ENCODE measurements around the gene SORL1.

SORL1 gene

GRCh38 chr11:121483805-121484480 is 31.8 kb downstream of the SORL1 start:
- no peak for TF ChIP-seq EP300 (IDR thresholded peaks at IDR 0.05; ENCODE audit: borderline replicate concordance)
- TF ChIP-seq TAF1 (IDR thresholded peaks at IDR 0.05; ENCODE audit: low read depth), result no peak
- no peak for TF ChIP-seq TEAD4 (IDR thresholded peaks at IDR 0.05)
- TF ChIP-seq ZBTB7A (IDR thresholded peaks at IDR 0.05; ENCODE audit: low read depth), result no peak
- no peak for TF ChIP-seq TCF12 (IDR thresholded peaks at IDR 0.05; ENCODE audit: low read depth)
- no peak for TF ChIP-seq MAX (IDR thresholded peaks at IDR 0.05)
- TF ChIP-seq FOXM1 (IDR thresholded peaks at IDR 0.05; ENCODE audit: borderline replicate concordance, low read depth), result no peak
- no peak for TF ChIP-seq CREB1 (IDR thresholded peaks at IDR 0.05; ENCODE audit: low read depth)
- TF ChIP-seq REST (IDR thresholded peaks at IDR 0.05; ENCODE audit: low read depth), result no peak
- no peak for TF ChIP-seq RAD21 (IDR thresholded peaks at IDR 0.05; ENCODE audit: low read depth)
- TF ChIP-seq NFIC (IDR thresholded peaks at IDR 0.05), result no peak
- TF ChIP-seq CEBPB (IDR thresholded peaks at IDR 0.05), result no peak
- TF ChIP-seq EGR1 (IDR thresholded peaks at IDR 0.05), result no peak
- no peak for TF ChIP-seq YY1 (IDR thresholded peaks at IDR 0.05; ENCODE audit: low read depth)
- no peak for TF ChIP-seq USF1 (IDR thresholded peaks at IDR 0.05)

- TF ChIP-seq CEBPB (IDR thresholded peaks at IDR 0.05) (no peak), EGR1 (IDR thresholded peaks at IDR 0.05) (no peak), REST (IDR thresholded peaks at IDR 0.05; ENCODE audit: low read depth) (no peak), FOXM1 (IDR thresholded peaks at IDR 0.05; ENCODE audit: borderline replicate concordance, low read depth) (no peak), MAX (IDR thresholded peaks at IDR 0.05) (no peak), NFIC (IDR thresholded peaks at IDR 0.05) (no peak), RAD21 (IDR thresholded peaks at IDR 0.05; ENCODE audit: low read depth) (no peak), TCF12 (IDR thresholded peaks at IDR 0.05; ENCODE audit: low read depth) (no peak), TAF1 (IDR thresholded peaks at IDR 0.05; ENCODE audit: low read depth) (no peak)
Measured at GRCh38 chr11:121485216-121485615, 33.1 kb downstream of the SORL1 start.

GRCh38 chr11:121486054-121486453 is 33.9 kb downstream of the SORL1 start:
- TF ChIP-seq EGR1 (IDR thresholded peaks at IDR 0.05), result no peak
- no peak for TF ChIP-seq MAX (IDR thresholded peaks at IDR 0.05)
- no peak for TF ChIP-seq TEAD4 (IDR thresholded peaks at IDR 0.05)
- no peak for TF ChIP-seq FOXM1 (IDR thresholded peaks at IDR 0.05; ENCODE audit: borderline replicate concordance, low read depth)
- no peak for TF ChIP-seq TCF12 (IDR thresholded peaks at IDR 0.05; ENCODE audit: low read depth)
- TF ChIP-seq CEBPB (IDR thresholded peaks at IDR 0.05), result no peak
- no peak for TF ChIP-seq USF1 (IDR thresholded peaks at IDR 0.05)
- no peak for TF ChIP-seq REST (IDR thresholded peaks at IDR 0.05; ENCODE audit: low read depth)

- TF ChIP-seq CEBPB (IDR thresholded peaks at IDR 0.05) (no peak), ZBTB7A (IDR thresholded peaks at IDR 0.05; ENCODE audit: low read depth) (no peak), EP300 (IDR thresholded peaks at IDR 0.05; ENCODE audit: borderline replicate concordance) (no peak), RAD21 (IDR thresholded peaks at IDR 0.05; ENCODE audit: low read depth) (no peak), TAF1 (IDR thresholded peaks at IDR 0.05; ENCODE audit: low read depth) (no peak), REST (IDR thresholded peaks at IDR 0.05; ENCODE audit: low read depth) (no peak), CREB1 (IDR thresholded peaks at IDR 0.05; ENCODE audit: low read depth) (no peak), YY1 (IDR thresholded peaks at IDR 0.05; ENCODE audit: low read depth) (no peak), NFIC (IDR thresholded peaks at IDR 0.05) (no peak), EGR1 (IDR thresholded peaks at IDR 0.05) (no peak), FOXM1 (IDR thresholded peaks at IDR 0.05; ENCODE audit: borderline replicate concordance, low read depth) (no peak), TEAD4 (IDR thresholded peaks at IDR 0.05) (no peak), TCF12 (IDR thresholded peaks at IDR 0.05; ENCODE audit: low read depth) (no peak), USF1 (IDR thresholded peaks at IDR 0.05) (no peak), MAX (IDR thresholded peaks at IDR 0.05) (no peak)
Measured at GRCh38 chr11:121487191-121487590, 35.1 kb downstream of the SORL1 start.
